IPS-15b (cell line): ENCODE results near the gene PDE11A.
"Not testable (repeated sequence)": the region's sequence is repeated elsewhere in the genome, so short reads cannot be mapped to it uniquely, and the experiment has no call there.

Experiments used
- H3K27me3 ChIP-seq: one replicate; pipeline ENCODE4 v1.6.1; 2013; ENCODE audit warnings: low read length; ENCODE audit not compliant: control insufficient read depth, insufficient read depth
- H3K36me3 ChIP-seq: one replicate; pipeline ENCODE4 v1.6.1; 2013; ENCODE audit warnings: low read length; ENCODE audit not compliant: control insufficient read depth, insufficient read depth
- H3K4me1 ChIP-seq: one replicate; pipeline ENCODE4 v1.6.1; 2013; ENCODE audit warnings: mild to moderate bottlenecking, low read length; ENCODE audit not compliant: control insufficient read depth, insufficient read depth
- H3K4me3 ChIP-seq: one replicate; pipeline ENCODE4 v1.5.1; 2013; ENCODE audit warnings: low read depth, low read length
- H3K9ac ChIP-seq: one replicate; pipeline ENCODE4 v1.6.1; 2013; ENCODE audit warnings: low read depth, mild to moderate bottlenecking, low read length
- H3K9me3 ChIP-seq: one replicate; pipeline ENCODE4 v1.6.1; 2013; ENCODE audit warnings: mild to moderate bottlenecking, low read length; ENCODE audit not compliant: control insufficient read depth, insufficient read depth

PDE11A gene

DNA sequence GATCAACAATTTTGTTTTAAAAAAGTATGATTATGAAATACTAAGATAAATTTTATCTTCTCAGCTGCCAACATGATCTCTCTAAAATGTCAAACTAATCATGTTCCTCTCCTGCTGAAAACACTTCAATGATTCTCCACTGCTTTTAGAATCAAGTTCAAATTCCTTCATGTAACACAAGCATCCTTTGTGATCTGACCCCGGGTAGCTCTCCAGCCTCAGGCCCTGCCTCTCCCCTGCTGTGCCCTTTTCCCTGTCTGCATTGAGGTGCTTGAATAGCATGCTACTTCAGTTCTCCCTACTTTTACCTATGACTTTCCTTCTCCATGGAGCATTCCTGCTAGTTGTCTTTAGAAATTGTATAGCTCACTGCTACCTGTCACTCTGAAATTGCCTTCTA lies 274.8 kb downstream of the PDE11A start:
- Histone ChIP-seq H3K9me3 (no peaks in the 10 kb centered on the region), H3K4me3 (no peak overlapping the region), H3K27me3 (no peaks in the 10 kb centered on the region), H3K4me1 (peaks cover 12% of the 10 kb centered on the region), H3K9ac (no peak overlapping the region), H3K36me3 (no peaks in the 10 kb centered on the region)

DNA sequence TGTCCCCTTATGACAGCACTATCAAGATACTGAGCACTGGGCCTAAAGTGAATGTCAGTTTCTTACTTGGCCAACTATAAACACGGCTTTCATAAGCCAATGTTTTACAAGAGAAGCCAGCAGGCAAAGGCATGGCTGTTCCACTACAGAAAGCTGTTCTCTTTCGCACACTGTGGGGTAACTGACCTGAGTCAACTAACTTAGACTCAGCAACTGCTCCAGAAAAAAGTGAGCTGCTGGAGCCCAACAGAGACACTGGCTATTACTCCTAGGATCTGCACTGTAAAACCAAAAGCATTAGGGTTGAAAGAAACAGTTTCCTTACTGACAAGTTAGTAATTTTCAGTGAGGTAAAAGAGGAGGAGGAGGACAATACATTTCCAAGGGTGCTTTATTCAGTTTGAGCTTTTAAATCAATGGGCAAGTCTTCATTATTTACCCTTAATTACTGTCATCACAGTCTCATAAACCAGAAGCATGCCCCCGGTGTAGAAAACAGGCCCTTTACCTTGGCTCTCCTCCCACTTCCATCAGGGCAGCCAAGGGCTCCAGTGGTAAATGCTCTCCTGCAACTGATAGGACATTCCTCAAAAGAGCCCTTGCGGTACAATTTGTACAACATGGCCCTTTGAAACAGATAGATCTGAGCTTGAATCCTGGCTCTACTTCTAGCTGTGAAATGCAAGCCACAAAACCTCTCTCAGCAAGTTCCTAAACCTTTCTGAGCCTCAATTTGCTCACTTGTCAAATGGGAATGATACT lies 275.7 kb downstream of the PDE11A start:
- Histone ChIP-seq H3K27me3 (no peaks in the 10 kb centered on the region), H3K4me3 (no peak overlapping the region), H3K36me3 (no peaks in the 10 kb centered on the region), H3K4me1 (peaks cover 12% of the 10 kb centered on the region), H3K9ac (no peak overlapping the region), H3K9me3 (no peaks in the 10 kb centered on the region)

DNA sequence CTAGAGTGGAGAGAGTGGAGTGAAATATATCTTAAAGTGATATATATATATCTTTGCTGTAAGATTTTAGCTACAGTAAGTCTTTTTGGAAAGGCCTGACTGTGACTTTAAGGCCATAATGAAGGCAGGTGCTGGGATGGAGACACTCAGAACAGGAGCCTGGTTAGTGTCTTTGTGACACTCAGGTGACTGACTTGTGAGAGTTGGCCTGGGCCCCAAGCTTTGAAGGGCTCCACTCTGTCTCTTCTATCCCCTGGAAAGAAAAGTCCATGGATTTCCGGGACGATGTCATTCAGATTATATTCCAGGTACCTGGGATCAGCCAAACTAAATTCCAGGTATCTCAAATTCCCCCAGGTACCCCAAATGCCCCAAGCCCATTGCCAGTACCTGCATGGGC lies 276.6 kb downstream of the PDE11A start:
- no peak overlapping the region for H3K4me3 ChIP-seq
- H3K9ac ChIP-seq: no peak overlapping the region
- no peaks in the 10 kb centered on the region for H3K9me3 ChIP-seq
- H3K27me3 ChIP-seq: no peaks in the 10 kb centered on the region
- no peaks in the 10 kb centered on the region for H3K36me3 ChIP-seq
- H3K4me1 ChIP-seq: peaks cover 12% of the 10 kb centered on the region

DNA sequence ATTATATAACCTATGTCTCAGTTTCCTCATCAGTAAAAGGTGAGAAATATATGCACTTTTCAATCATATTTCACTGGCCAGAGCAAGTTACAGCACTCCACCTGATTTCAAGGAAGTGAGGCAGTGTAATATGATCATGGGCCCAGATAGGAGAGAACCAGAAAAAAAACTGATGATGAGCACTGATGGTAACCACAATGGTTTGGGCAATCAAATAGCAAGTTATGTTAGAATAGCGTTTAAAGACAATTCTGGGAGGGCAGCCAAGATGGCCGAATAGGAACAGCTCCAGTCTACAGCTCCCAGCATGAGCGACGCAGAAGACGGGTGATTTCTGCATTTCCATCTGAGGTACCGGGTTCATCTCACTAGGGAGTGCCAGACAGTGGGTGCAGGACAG lies 287.4 kb downstream of the PDE11A start:
- H3K27me3 ChIP-seq, H3K9me3 ChIP-seq, H3K4me1 ChIP-seq, H3K9ac ChIP-seq, H3K4me3 ChIP-seq, H3K36me3 ChIP-seq: not testable (repeated sequence)

DNA sequence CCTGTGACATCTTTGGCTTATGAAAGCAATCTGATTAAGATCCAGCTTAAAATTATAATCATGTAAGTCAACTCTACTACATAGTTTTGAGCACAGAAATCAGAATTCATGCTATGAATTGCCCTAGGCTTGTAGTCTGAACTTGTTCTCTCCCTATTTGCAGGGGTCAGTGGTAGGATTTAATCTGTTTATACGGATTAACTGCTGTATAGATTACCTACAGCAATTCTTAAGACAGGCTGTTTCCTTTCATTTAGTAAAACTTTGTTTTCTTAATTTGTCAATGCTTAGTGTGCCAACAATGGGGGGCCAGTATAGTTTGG lies 287.9 kb downstream of the PDE11A start:
- Histone ChIP-seq H3K9me3 (no peaks in the 10 kb centered on the region), H3K4me1 (no peaks in the 10 kb centered on the region), H3K9ac (no peak overlapping the region), H3K4me3 (no peak overlapping the region), H3K36me3 (no peaks in the 10 kb centered on the region), H3K27me3 (no peaks in the 10 kb centered on the region)

DNA sequence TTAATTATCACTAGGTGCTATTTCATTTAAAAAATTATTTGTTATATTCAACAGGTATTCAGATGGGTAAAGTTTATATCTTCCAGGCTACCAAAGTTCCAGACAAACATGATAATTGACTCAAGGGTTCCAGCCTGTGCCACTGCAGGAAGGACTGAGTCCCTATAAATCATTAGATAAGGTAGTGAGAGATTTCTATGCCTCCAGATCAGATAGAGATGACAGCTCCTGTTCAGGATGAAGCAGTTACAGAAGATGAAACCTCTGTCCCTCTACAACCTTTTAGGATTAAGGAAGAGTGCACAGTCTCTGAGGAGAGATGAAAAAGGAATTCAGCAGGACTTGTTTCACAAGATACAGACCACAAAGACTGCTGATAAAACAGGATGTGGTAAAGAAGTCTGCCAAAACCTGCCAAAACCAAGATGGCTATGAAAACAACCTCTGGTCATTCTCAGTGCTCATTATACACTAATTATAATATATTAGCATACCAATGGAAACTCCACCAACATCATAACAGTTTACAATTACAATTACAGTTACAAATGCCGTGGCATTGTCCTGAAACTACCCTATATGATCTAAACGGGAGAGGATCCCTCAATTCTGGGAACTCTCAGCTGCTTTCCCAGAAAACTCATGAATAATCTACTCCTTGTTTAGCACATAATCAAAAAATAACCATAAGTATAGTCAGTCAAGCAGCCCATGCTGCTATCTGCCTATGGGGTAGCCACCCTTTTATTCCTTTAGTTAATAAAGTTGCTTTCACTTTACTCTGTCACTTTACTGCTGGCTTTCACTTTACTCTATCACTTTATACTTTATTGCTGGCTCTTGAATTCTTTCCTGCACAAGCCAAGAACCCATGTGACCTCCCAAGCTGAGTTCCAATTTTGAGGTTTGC lies 288.5 kb downstream of the PDE11A start:
- Histone ChIP-seq H3K27me3 (no peaks in the 10 kb centered on the region), H3K9ac (no peak overlapping the region), H3K4me1 (no peaks in the 10 kb centered on the region), H3K36me3 (no peaks in the 10 kb centered on the region), H3K9me3 (no peaks in the 10 kb centered on the region), H3K4me3 (no peak overlapping the region)

DNA sequence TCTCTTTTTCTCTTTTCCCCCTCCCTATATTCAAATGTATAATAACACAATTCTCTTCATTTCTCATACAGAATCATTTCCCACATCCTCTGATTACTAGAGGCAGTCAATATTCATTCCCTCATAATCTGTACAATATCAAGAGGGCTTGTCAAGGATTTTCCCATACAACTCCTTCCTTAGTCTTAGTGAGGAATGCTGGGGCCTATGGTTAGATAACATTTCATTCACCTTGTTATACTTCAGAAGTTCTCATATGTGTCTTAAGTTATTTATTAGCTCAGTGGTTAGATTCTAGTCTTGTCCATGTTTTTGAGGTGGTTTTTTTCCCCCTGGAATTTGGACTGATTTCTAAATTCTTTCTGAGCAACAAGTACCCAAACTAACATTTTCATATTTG lies 289.5 kb downstream of the PDE11A start:
- Histone ChIP-seq H3K27me3 (no peaks in the 10 kb centered on the region), H3K9me3 (no peaks in the 10 kb centered on the region), H3K4me3 (no peak overlapping the region), H3K9ac (no peak overlapping the region), H3K4me1 (no peaks in the 10 kb centered on the region), H3K36me3 (no peaks in the 10 kb centered on the region)

DNA sequence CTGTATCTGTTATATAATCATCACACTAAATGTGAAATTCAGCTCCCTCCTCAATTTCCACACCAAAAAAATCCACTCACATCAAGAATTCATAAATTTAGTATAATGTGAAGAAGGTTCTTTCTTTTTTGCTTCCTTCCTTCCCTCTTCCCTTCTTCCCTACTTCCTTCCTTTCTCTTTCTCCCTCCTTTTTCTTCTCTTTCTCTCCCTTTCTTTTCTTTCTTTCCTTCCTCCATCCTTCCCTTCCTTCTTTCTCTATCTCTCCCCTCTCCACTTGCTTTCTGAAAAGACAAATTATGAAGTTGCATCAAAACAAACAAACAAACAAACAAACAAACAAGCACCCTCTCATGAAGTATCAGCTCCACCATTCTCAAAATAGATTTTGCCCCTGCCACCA lies 290.0 kb downstream of the PDE11A start:
- Histone ChIP-seq H3K9me3 (no peaks in the 10 kb centered on the region), H3K4me3 (no peak overlapping the region), H3K4me1 (no peaks in the 10 kb centered on the region), H3K9ac (no peak overlapping the region), H3K36me3 (no peaks in the 10 kb centered on the region), H3K27me3 (no peaks in the 10 kb centered on the region)

DNA sequence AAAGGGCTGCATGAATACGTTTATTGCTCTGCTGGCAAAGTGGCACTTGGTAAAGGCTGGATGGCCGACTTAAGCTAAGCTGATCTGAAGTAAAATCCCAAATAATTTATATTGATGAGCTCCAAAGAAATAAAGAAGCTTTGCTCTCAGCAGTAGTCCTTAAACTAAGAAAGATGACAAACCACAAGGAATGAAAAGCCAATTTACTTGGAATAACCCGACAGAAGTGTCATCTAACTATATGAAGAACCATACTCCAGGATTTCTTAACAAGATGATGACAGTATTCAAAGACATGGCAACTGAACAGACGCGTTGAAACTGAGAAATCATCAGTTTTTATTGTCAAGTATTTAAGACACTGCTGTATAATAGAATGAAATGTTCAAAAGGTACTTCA lies 294.1 kb downstream of the PDE11A start:
- Histone ChIP-seq H3K36me3 (no peaks in the 10 kb centered on the region), H3K9ac (no peak overlapping the region), H3K27me3 (no peaks in the 10 kb centered on the region), H3K4me3 (no peak overlapping the region), H3K4me1 (no peaks in the 10 kb centered on the region), H3K9me3 (no peaks in the 10 kb centered on the region)

DNA sequence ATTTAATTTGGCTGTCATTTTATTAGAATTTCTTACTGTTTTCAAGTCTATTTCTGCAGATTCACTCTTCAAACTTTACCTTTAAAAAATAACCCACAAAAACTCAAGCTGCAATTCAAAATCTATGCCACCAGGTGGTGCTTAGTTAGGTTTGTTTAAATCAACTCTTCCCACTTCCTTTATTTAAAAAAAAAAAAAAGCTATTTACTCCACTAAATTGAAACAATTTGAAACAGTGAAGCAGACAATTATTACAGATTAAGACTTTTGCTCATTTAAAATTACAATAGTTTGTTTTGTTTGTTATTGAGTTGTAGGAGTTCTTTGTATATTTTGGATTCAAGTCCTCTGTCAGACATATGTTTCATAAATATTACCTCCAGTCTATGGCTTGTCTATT lies 300.0 kb downstream of the PDE11A start:
- no peak overlapping the region for H3K4me3 ChIP-seq
- no peaks in the 10 kb centered on the region for H3K4me1 ChIP-seq
- H3K27me3 ChIP-seq: no peaks in the 10 kb centered on the region
- H3K9me3 ChIP-seq: no peaks in the 10 kb centered on the region
- no peaks in the 10 kb centered on the region for H3K36me3 ChIP-seq
- no peak overlapping the region for H3K9ac ChIP-seq

DNA sequence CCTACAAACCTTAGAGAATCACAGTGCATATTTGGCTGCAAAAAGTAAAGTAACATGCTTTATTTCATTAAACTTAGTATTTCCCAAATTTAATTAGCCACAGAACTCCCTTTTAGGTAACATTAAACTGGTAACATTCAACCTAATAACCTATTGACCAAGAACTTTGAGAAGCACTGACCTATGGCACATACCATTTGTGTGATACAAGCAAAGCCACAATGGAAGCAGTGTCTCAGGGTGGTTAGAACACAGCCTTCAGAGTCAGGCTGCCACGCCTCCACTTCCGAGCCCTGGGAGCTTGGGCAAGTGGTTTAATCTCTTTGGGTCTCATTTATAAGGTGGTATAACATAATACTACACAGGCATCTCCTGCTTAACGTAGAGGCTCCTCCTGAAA lies 301.4 kb downstream of the PDE11A start:
- no peaks in the 10 kb centered on the region for H3K9me3 ChIP-seq
- no peaks in the 10 kb centered on the region for H3K36me3 ChIP-seq
- H3K4me3 ChIP-seq: no peak overlapping the region
- H3K4me1 ChIP-seq: no peaks in the 10 kb centered on the region
- no peak overlapping the region for H3K9ac ChIP-seq
- H3K27me3 ChIP-seq: no peaks in the 10 kb centered on the region

DNA sequence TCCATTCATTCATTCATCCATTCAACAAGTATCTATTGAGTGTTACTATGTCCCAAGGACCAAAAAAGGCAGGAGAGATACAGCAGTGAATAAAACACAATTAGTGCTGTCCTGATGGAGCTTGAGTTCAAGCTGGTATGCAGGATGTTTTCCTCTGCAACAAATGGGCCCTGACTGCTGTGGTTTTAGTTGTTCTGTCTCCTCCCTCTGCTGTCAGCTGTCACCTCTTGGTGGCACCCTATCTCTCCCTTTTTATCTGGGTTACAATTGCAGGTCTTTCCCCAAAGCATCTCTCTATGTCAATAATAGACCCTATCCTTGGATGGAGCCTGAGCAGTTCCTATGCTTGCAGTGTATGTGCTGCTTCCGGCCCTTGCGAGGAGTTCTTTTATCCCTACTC lies 304.8 kb downstream of the PDE11A start:
- Histone ChIP-seq H3K9me3 (no peaks in the 10 kb centered on the region), H3K4me1 (peaks cover 4% of the 10 kb centered on the region), H3K36me3 (no peaks in the 10 kb centered on the region), H3K9ac (no peak overlapping the region), H3K27me3 (peaks cover 5% of the 10 kb centered on the region), H3K4me3 (no peak overlapping the region)
